Ishikawa (cell line): ENCODE results near the gene GRID1.

Experiments
- CEBPB ChIP-seq: IDR thresholded peaks from 2 replicates; pipeline ENCODE4 v1.6.1; 2012
- CREB1 ChIP-seq: IDR thresholded peaks from 2 replicates; pipeline ENCODE4 v1.6.1; 2012; ENCODE audit warnings: low read depth
- EGR1 ChIP-seq: IDR thresholded peaks from 2 replicates; pipeline ENCODE4 v1.6.1; 2012
- EP300 ChIP-seq: IDR thresholded peaks from 2 replicates; pipeline ENCODE4 v1.6.1; 2012; ENCODE audit warnings: borderline replicate concordance
- FOXM1 ChIP-seq: IDR thresholded peaks from 2 replicates; pipeline ENCODE4 v1.6.1; 2012; ENCODE audit warnings: low read depth, borderline replicate concordance
- NFIC ChIP-seq: IDR thresholded peaks from 2 replicates; pipeline ENCODE4 v1.6.1; 2012
- RAD21 ChIP-seq: IDR thresholded peaks from 2 replicates; pipeline ENCODE4 v1.6.1; 2012; ENCODE audit warnings: low read depth
- TAF1 ChIP-seq: IDR thresholded peaks from 2 replicates; pipeline ENCODE4 v1.6.1; 2012; ENCODE audit warnings: low read depth, mild to moderate bottlenecking
- TCF12 ChIP-seq: IDR thresholded peaks from 2 replicates; pipeline ENCODE4 v1.6.1; 2012; ENCODE audit warnings: low read depth
- TEAD4 ChIP-seq: IDR thresholded peaks from 2 replicates; pipeline ENCODE4 v1.6.1; 2012
- YY1 ChIP-seq: IDR thresholded peaks from 2 replicates; pipeline ENCODE4 v1.6.1; 2012; ENCODE audit warnings: low read depth
- ZBTB7A ChIP-seq: IDR thresholded peaks from 2 replicates; pipeline ENCODE4 v1.6.1; 2012; ENCODE audit warnings: low read depth
- TF ChIP-seq, protein P1 (sequence below): IDR thresholded peaks from 2 replicates; pipeline ENCODE4 v1.6.1; 2012; ENCODE audit warnings: low read depth, mild to moderate bottlenecking
- TF ChIP-seq, protein P2 (sequence below): IDR thresholded peaks from 2 replicates; pipeline ENCODE4 v1.6.1; 2012
- TF ChIP-seq, protein P3 (sequence below): IDR thresholded peaks from 2 replicates; pipeline ENCODE4 v1.6.1; 2012

The GRID1 gene

GRCh38 chr10:86033581-86033980 lies 333.0 kb downstream of the GRID1 start:
- TF ChIP-seq NFIC, result no peak
- TF ChIP-seq ZBTB7A, result no peak
- TF ChIP-seq, protein P1, sequence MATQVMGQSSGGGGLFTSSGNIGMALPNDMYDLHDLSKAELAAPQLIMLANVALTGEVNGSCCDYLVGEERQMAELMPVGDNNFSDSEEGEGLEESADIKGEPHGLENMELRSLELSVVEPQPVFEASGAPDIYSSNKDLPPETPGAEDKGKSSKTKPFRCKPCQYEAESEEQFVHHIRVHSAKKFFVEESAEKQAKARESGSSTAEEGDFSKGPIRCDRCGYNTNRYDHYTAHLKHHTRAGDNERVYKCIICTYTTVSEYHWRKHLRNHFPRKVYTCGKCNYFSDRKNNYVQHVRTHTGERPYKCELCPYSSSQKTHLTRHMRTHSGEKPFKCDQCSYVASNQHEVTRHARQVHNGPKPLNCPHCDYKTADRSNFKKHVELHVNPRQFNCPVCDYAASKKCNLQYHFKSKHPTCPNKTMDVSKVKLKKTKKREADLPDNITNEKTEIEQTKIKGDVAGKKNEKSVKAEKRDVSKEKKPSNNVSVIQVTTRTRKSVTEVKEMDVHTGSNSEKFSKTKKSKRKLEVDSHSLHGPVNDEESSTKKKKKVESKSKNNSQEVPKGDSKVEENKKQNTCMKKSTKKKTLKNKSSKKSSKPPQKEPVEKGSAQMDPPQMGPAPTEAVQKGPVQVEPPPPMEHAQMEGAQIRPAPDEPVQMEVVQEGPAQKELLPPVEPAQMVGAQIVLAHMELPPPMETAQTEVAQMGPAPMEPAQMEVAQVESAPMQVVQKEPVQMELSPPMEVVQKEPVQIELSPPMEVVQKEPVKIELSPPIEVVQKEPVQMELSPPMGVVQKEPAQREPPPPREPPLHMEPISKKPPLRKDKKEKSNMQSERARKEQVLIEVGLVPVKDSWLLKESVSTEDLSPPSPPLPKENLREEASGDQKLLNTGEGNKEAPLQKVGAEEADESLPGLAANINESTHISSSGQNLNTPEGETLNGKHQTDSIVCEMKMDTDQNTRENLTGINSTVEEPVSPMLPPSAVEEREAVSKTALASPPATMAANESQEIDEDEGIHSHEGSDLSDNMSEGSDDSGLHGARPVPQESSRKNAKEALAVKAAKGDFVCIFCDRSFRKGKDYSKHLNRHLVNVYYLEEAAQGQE, result no peak
- TF ChIP-seq FOXM1, result no peak
- no peak for TF ChIP-seq RAD21
- TF ChIP-seq TAF1, result no peak
- TF ChIP-seq CEBPB, result no peak
- no peak for TF ChIP-seq CREB1
- TF ChIP-seq EGR1, result no peak
- TF ChIP-seq TEAD4, result no peak
- TF ChIP-seq, protein P2, sequence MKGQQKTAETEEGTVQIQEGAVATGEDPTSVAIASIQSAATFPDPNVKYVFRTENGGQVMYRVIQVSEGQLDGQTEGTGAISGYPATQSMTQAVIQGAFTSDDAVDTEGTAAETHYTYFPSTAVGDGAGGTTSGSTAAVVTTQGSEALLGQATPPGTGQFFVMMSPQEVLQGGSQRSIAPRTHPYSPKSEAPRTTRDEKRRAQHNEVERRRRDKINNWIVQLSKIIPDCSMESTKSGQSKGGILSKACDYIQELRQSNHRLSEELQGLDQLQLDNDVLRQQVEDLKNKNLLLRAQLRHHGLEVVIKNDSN, result no peak
- TF ChIP-seq, protein P3, sequence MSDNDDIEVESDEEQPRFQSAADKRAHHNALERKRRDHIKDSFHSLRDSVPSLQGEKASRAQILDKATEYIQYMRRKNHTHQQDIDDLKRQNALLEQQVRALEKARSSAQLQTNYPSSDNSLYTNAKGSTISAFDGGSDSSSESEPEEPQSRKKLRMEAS, result no peak
- no peak for TF ChIP-seq EP300
- no peak for TF ChIP-seq YY1
- TF ChIP-seq TCF12, result no peak

GRCh38 chr10:86030312-86030711 lies 336.3 kb downstream of the GRID1 start:
- no peak for TF ChIP-seq CREB1
- TF ChIP-seq YY1, result no peak
- no peak for TF ChIP-seq FOXM1
- TF ChIP-seq ZBTB7A, result no peak
- TF ChIP-seq EGR1, result no peak
- TF ChIP-seq, protein P3, result no peak
- no peak for TF ChIP-seq CEBPB
- no peak for TF ChIP-seq TCF12
- no peak for TF ChIP-seq TAF1
- TF ChIP-seq, protein P2, result no peak
- no peak for TF ChIP-seq RAD21
- TF ChIP-seq, protein P1, result no peak
- TF ChIP-seq EP300, result no peak
- no peak for TF ChIP-seq TEAD4
- TF ChIP-seq NFIC, result no peak

DNA sequence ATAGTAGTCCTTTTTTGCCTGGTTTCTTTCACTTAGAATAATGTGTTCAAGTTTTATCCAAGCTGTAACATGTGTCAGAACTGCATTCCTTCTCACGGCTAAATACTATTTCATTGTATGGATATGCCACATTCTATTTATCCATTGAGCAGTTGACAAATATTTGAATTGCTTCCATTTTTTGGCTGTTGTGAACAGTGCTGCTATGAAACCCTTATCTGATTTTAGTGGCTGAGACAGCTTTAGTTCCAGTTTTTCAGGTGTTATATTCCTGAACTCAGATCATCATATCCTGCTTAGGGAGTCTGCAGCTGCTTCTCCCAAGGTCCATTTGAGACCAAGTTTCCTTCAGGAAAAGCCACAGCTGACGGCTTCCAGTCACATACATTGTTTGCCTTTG lies 339.2 kb downstream of the GRID1 start:
- TF ChIP-seq ZBTB7A (no peak), EP300 (no peak), EGR1 (no peak), CEBPB (no peak), TCF12 (no peak), YY1 (no peak), RAD21 (no peak), TAF1 (no peak)
- TF ChIP-seq, protein P1, result no peak
- TF ChIP-seq, protein P2, result no peak
- TF ChIP-seq, protein P3, result no peak

- TF ChIP-seq, protein P1, result no peak
- no peak for TF ChIP-seq RAD21
- TF ChIP-seq NFIC, result no peak
- TF ChIP-seq EGR1, result no peak
- no peak for TF ChIP-seq TCF12
- TF ChIP-seq, protein P2, result no peak
- TF ChIP-seq TAF1, result no peak
- TF ChIP-seq YY1, result no peak
- TF ChIP-seq EP300, result no peak
- no peak for TF ChIP-seq ZBTB7A
- TF ChIP-seq CEBPB, result no peak
- no peak for TF ChIP-seq TEAD4
- TF ChIP-seq FOXM1, result no peak
- TF ChIP-seq, protein P3, result no peak
- no peak for TF ChIP-seq CREB1
These were observed 341.1 kb downstream of the GRID1 start for GRCh38 chr10:86025509-86025908.
